ENCODE results near the gene LY6G6D.

LY6G6D gene

GRCh38 chr6:31762356-31762755, 47.2 kb downstream of the LY6G6D start, which contains the start of gene SAPCD1:
Gene SAPCD1 (plus strand): TSS chr6:31762656. CDS start chr6:31763055, 399 bp downstream.
- Histone ChIP-seq H3K4me1 (ENCODE audit: insufficient read depth, insufficient read length) (peaks cover 6% of the 10 kb centered on the region), H3K27me3 (ENCODE audit: insufficient read depth, insufficient read length) (no peaks in the 10 kb centered on the region), H3K9me3 (ENCODE audit: insufficient read depth, low read length) (no peaks in the 10 kb centered on the region), H3K36me3 (ENCODE audit: insufficient read depth, insufficient read length, low read length) (peaks cover 59% of the 10 kb centered on the region), H3K9ac (ENCODE audit: insufficient read length, low read depth) (no peak within 1 kb of the TSS), H3K4me3 (ENCODE audit: insufficient read length, low read depth) (no peak within 1 kb of the TSS)
- DNase-seq (ENCODE audit: low read depth, low spot score) = no peak
- no peak for TF ChIP-seq SUZ12 (IDR thresholded peaks at IDR 0.05; ENCODE audit: extremely low read depth, insufficient read depth, insufficient read length)
- TF ChIP-seq YY1 (IDR thresholded peaks at IDR 0.05; ENCODE audit: insufficient read depth, insufficient read length) = no peak
- no peak for TF ChIP-seq ZNF274 (IDR thresholded peaks at IDR 0.05; ENCODE audit: low read depth, low read length)

GRCh38 chr6:31762878-31763618, 47.9 kb downstream of the LY6G6D start:
- Histone ChIP-seq H3K9ac (ENCODE audit: insufficient read length, low read depth) (no peak overlapping the region), H3K4me3 (ENCODE audit: insufficient read length, low read depth) (no peak overlapping the region), H3K9me3 (ENCODE audit: insufficient read depth, low read length) (no peaks in the 10 kb centered on the region), H3K27me3 (ENCODE audit: insufficient read depth, insufficient read length) (no peaks in the 10 kb centered on the region), H3K36me3 (ENCODE audit: insufficient read depth, insufficient read length, low read length) (peaks cover 58% of the 10 kb centered on the region), H3K4me1 (ENCODE audit: insufficient read depth, insufficient read length) (peaks cover 6% of the 10 kb centered on the region)
- no peak for DNase-seq (ENCODE audit: low read depth, low spot score)
- TF ChIP-seq YY1 (IDR thresholded peaks at IDR 0.05; ENCODE audit: insufficient read depth, insufficient read length) (no peak), ZNF274 (IDR thresholded peaks at IDR 0.05; ENCODE audit: low read depth, low read length) (no peak), SUZ12 (IDR thresholded peaks at IDR 0.05; ENCODE audit: extremely low read depth, insufficient read depth, insufficient read length) (no peak)

DNA sequence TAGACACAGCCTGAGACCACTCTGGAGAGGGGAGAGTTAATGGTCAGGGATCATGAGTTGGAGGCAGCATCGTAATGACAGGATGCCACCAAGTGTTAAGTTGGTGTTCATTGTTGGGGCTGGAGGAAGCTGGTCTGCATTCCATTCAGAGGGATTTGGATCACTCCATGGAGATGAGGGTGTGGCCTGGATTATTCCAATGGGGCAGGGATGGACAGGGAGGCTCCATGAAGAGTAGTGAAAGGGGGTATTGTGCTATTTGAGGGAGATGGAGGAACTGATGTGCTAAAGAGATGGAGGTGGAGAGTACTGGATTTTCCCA, 48.4 kb downstream of the LY6G6D start:
- H3K4me3 ChIP-seq (ENCODE audit: insufficient read length, low read depth) = no peak overlapping the region
- TF ChIP-seq YY1 (IDR thresholded peaks at IDR 0.05; ENCODE audit: insufficient read depth, insufficient read length) = no peak
- TF ChIP-seq SUZ12 (IDR thresholded peaks at IDR 0.05; ENCODE audit: extremely low read depth, insufficient read depth, insufficient read length) = no peak
- no peak for TF ChIP-seq ZNF274 (IDR thresholded peaks at IDR 0.05; ENCODE audit: low read depth, low read length)
- H3K27me3 ChIP-seq (ENCODE audit: insufficient read depth, insufficient read length) = no peaks in the 10 kb centered on the region
- H3K9me3 ChIP-seq (ENCODE audit: insufficient read depth, low read length) = no peaks in the 10 kb centered on the region
- peak; percentile 77 for DNase-seq (ENCODE audit: low read depth, low spot score)
- peaks cover 6% of the 10 kb centered on the region for H3K4me1 ChIP-seq (ENCODE audit: insufficient read depth, insufficient read length)
- H3K9ac ChIP-seq (ENCODE audit: insufficient read length, low read depth) = no peak overlapping the region
- H3K36me3 ChIP-seq (ENCODE audit: insufficient read depth, insufficient read length, low read length) = peaks cover 54% of the 10 kb centered on the region

DNA sequence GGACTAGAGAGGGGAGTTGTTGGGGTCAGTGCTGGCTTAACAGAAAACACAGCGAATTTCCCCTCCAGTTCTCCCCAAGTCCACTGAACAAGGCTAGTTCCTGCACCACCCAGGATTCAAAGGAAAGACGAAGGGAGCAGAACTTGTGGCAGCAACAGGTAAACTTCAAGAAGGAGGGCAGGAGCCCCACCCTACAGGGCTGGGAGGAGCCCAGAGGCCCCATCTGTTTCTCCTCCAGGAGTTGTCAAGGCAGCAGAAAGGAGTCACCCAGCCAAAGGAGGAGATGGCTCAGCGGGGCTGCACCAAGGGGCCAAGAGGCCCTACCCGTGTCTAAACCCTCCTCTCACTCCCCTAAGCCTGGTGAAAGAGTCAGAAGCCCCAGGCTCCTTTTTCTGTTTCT, 49.0 kb downstream of the LY6G6D start:
- Histone ChIP-seq H3K4me3 (ENCODE audit: insufficient read length, low read depth) (no peak overlapping the region), H3K27me3 (ENCODE audit: insufficient read depth, insufficient read length) (no peaks in the 10 kb centered on the region), H3K4me1 (ENCODE audit: insufficient read depth, insufficient read length) (peaks cover 6% of the 10 kb centered on the region), H3K9me3 (ENCODE audit: insufficient read depth, low read length) (no peaks in the 10 kb centered on the region), H3K9ac (ENCODE audit: insufficient read length, low read depth) (no peak overlapping the region), H3K36me3 (ENCODE audit: insufficient read depth, insufficient read length, low read length) (peaks cover 48% of the 10 kb centered on the region)
- no peak for DNase-seq (ENCODE audit: low read depth, low spot score)
- TF ChIP-seq ZNF274 (IDR thresholded peaks at IDR 0.05; ENCODE audit: low read depth, low read length) = no peak
- TF ChIP-seq YY1 (IDR thresholded peaks at IDR 0.05; ENCODE audit: insufficient read depth, insufficient read length) = no peak
- no peak for TF ChIP-seq SUZ12 (IDR thresholded peaks at IDR 0.05; ENCODE audit: extremely low read depth, insufficient read depth, insufficient read length)

DNA sequence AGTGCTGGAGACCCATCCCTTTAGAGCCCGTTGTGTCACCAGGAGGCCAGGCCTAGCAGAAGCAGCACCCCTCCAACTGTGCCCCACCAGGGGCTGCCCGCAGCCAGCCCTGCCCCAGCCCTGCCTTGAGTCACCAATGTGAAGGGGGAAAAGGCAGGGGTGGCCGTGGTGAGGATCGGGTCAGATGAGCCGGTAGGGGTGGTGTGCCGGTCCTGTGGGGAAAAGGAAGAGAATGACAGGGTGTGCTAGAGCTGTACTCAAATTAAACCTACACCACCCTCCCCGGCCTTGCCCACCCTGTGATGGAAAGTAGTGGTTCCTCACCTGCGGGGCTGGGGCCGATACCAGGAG, 50.4 kb downstream of the LY6G6D start:
- no peaks in the 10 kb centered on the region for H3K27me3 ChIP-seq (ENCODE audit: insufficient read depth, insufficient read length)
- no peak for TF ChIP-seq SUZ12 (IDR thresholded peaks at IDR 0.05; ENCODE audit: extremely low read depth, insufficient read depth, insufficient read length)
- no peak for TF ChIP-seq YY1 (IDR thresholded peaks at IDR 0.05; ENCODE audit: insufficient read depth, insufficient read length)
- TF ChIP-seq ZNF274 (IDR thresholded peaks at IDR 0.05; ENCODE audit: low read depth, low read length) = no peak
- H3K9ac ChIP-seq (ENCODE audit: insufficient read length, low read depth) = no peak overlapping the region
- H3K36me3 ChIP-seq (ENCODE audit: insufficient read depth, insufficient read length, low read length) = peaks cover 34% of the 10 kb centered on the region
- no peak for DNase-seq (ENCODE audit: low read depth, low spot score)
- H3K9me3 ChIP-seq (ENCODE audit: insufficient read depth, low read length) = no peaks in the 10 kb centered on the region
- peaks cover 6% of the 10 kb centered on the region for H3K4me1 ChIP-seq (ENCODE audit: insufficient read depth, insufficient read length)
- H3K4me3 ChIP-seq (ENCODE audit: insufficient read length, low read depth) = no peak overlapping the region

- no peak for DNase-seq (ENCODE audit: low read depth, low spot score)
- TF ChIP-seq YY1 (IDR thresholded peaks at IDR 0.05; ENCODE audit: insufficient read depth, insufficient read length) = no peak
- no peak for TF ChIP-seq ZNF274 (IDR thresholded peaks at IDR 0.05; ENCODE audit: low read depth, low read length)
Observed at GRCh38 chr6:31765910-31766794, 51.0 kb downstream of the LY6G6D start.

GRCh38 chr6:31767096-31767645, 52.0 kb downstream of the LY6G6D start:
- H3K9me3 ChIP-seq (ENCODE audit: insufficient read depth, low read length) = no peaks in the 10 kb centered on the region
- H3K4me1 ChIP-seq (ENCODE audit: insufficient read depth, insufficient read length) = peaks cover 6% of the 10 kb centered on the region
- H3K36me3 ChIP-seq (ENCODE audit: insufficient read depth, insufficient read length, low read length) = peaks cover 18% of the 10 kb centered on the region
- DNase-seq (ENCODE audit: low read depth, low spot score) = no peak
- no peak for TF ChIP-seq ZNF274 (IDR thresholded peaks at IDR 0.05; ENCODE audit: low read depth, low read length)
- TF ChIP-seq SUZ12 (IDR thresholded peaks at IDR 0.05; ENCODE audit: extremely low read depth, insufficient read depth, insufficient read length) = no peak
- no peak for TF ChIP-seq YY1 (IDR thresholded peaks at IDR 0.05; ENCODE audit: insufficient read depth, insufficient read length)
- no peaks in the 10 kb centered on the region for H3K27me3 ChIP-seq (ENCODE audit: insufficient read depth, insufficient read length)
- H3K9ac ChIP-seq (ENCODE audit: insufficient read length, low read depth) = no peak overlapping the region
- no peak overlapping the region for H3K4me3 ChIP-seq (ENCODE audit: insufficient read length, low read depth)

More at GRCh38 chr6:31765910-31766794, 51.0 kb downstream of the LY6G6D start:
- Histone ChIP-seq H3K4me1 (ENCODE audit: insufficient read depth, insufficient read length) (peaks cover 6% of the 10 kb centered on the region), H3K27me3 (ENCODE audit: insufficient read depth, insufficient read length) (no peaks in the 10 kb centered on the region), H3K4me3 (ENCODE audit: insufficient read length, low read depth) (no peak overlapping the region), H3K9ac (ENCODE audit: insufficient read length, low read depth) (no peak overlapping the region), H3K36me3 (ENCODE audit: insufficient read depth, insufficient read length, low read length) (peaks cover 28% of the 10 kb centered on the region), H3K9me3 (ENCODE audit: insufficient read depth, low read length) (no peaks in the 10 kb centered on the region)

Measured in NT2/D1 (cell line).